ENCODE results near the gene ATF4.
"Not testable (repeated sequence)": the region's sequence is repeated elsewhere in the genome, so short reads cannot be mapped to it uniquely, and the experiment has no call there.

ATF4 gene

GRCh38 chr22:39503630-39504029, 16.7 kb upstream of the ATF4 start:
- Histone ChIP-seq H3K79me2 (ENCODE audit: low read length) (peaks cover 65% of the 10 kb centered on the region), H3K36me3 (replicated peaks; ENCODE audit: insufficient read depth, low read length) (peaks cover 23% of the 10 kb centered on the region), H3K4me3 (ENCODE audit: low read length) (peak overlapping the region; percentile 82), H3K27ac (ENCODE audit: low read length) (no peak overlapping the region), H3K9me2 (replicated peaks; ENCODE audit: insufficient read depth, low read length) (no peaks in the 10 kb centered on the region), H3F3A (ENCODE audit: insufficient read depth, low read length) (0 out of 2 replicates have a peak, but pooled peaks cover 2% of the 10 kb centered on the region), H3K9me3 (replicated peaks; ENCODE audit: insufficient read depth, low read length) (no peaks in the 10 kb centered on the region), H3K4me2 (ENCODE audit: low read depth, low read length) (peak overlapping the region; percentile 85), H3K27me3 (replicated peaks; ENCODE audit: insufficient read depth, low read length) (no peaks in the 10 kb centered on the region), H2AFZ (ENCODE audit: low read length) (no peak overlapping the region), H3K9ac (ENCODE audit: low read length) (peak overlapping the region; percentile 85; the same call in 1 of the 2 replicates), H3K4me1 (ENCODE audit: low read length) (peaks cover 14% of the 10 kb centered on the region; the same call in 1 of the 2 replicates), H4K20me1 (ENCODE audit: insufficient read depth, low read length) (no peaks in the 10 kb centered on the region)
- TF ChIP-seq EZH2phosphoT487 (IDR thresholded peaks at IDR 0.05; ENCODE audit: low read length) (no peak), CTCF (IDR thresholded peaks at IDR 0.05; ENCODE audit: low read length) (no peak), EZH2 (optimal IDR thresholded peaks at IDR 0.05; ENCODE audit: low read depth, low read length) (no peak)
- no peak for DNase-seq

GRCh38 chr22:39504071-39504470, 16.3 kb upstream of the ATF4 start:
- peaks cover 14% of the 10 kb centered on the region; the same call in 1 of the 2 replicates for H3K4me1 ChIP-seq (ENCODE audit: low read length)
- H3K27me3 ChIP-seq (replicated peaks; ENCODE audit: insufficient read depth, low read length) = no peaks in the 10 kb centered on the region
- H3K79me2 ChIP-seq (ENCODE audit: low read length) = peaks cover 70% of the 10 kb centered on the region
- no peaks in the 10 kb centered on the region for H4K20me1 ChIP-seq (ENCODE audit: insufficient read depth, low read length)
- peak overlapping the region; percentile 85; the same call in 1 of the 2 replicates for H3K9ac ChIP-seq (ENCODE audit: low read length)
- H3K9me3 ChIP-seq (replicated peaks; ENCODE audit: insufficient read depth, low read length) = no peaks in the 10 kb centered on the region
- H3K27ac ChIP-seq (ENCODE audit: low read length) = no peak overlapping the region
- no peak for DNase-seq
- H2AFZ ChIP-seq (ENCODE audit: low read length) = no peak overlapping the region
- H3K4me3 ChIP-seq (ENCODE audit: low read length) = no peak overlapping the region
- peak overlapping the region; percentile 85; the same call in 1 of the 2 replicates for H3K4me2 ChIP-seq (ENCODE audit: low read depth, low read length)
- peaks cover 23% of the 10 kb centered on the region for H3K36me3 ChIP-seq (replicated peaks; ENCODE audit: insufficient read depth, low read length)
- TF ChIP-seq CTCF (IDR thresholded peaks at IDR 0.05; ENCODE audit: low read length) = no peak
- TF ChIP-seq EZH2phosphoT487 (IDR thresholded peaks at IDR 0.05; ENCODE audit: low read length) = no peak
- TF ChIP-seq EZH2 (optimal IDR thresholded peaks at IDR 0.05; ENCODE audit: low read depth, low read length) = no peak
- no peaks in the 10 kb centered on the region for H3K9me2 ChIP-seq (replicated peaks; ENCODE audit: insufficient read depth, low read length)
- 0 out of 2 replicates have a peak, but pooled peaks cover 2% of the 10 kb centered on the region for H3F3A ChIP-seq (ENCODE audit: insufficient read depth, low read length)

- not testable (repeated sequence) for H3K27ac ChIP-seq (ENCODE audit: low read length); H2AFZ ChIP-seq (ENCODE audit: low read length); H3K4me1 ChIP-seq (ENCODE audit: low read length); DNase-seq; H3K9ac ChIP-seq (ENCODE audit: low read length); H4K20me1 ChIP-seq (ENCODE audit: insufficient read depth, low read length); H3K9me3 ChIP-seq (replicated peaks; ENCODE audit: insufficient read depth, low read length); H3K9me2 ChIP-seq (replicated peaks; ENCODE audit: insufficient read depth, low read length); H3F3A ChIP-seq (ENCODE audit: insufficient read depth, low read length); H3K4me2 ChIP-seq (ENCODE audit: low read depth, low read length); H3K4me3 ChIP-seq (ENCODE audit: low read length); H3K27me3 ChIP-seq (replicated peaks; ENCODE audit: insufficient read depth, low read length)
- Histone ChIP-seq H3K79me2 (ENCODE audit: low read length) (peaks cover 99% of the 10 kb centered on the region), H3K36me3 (replicated peaks; ENCODE audit: insufficient read depth, low read length) (peaks cover 23% of the 10 kb centered on the region)
Measured at GRCh38 chr22:39507021-39507420, 13.3 kb upstream of the ATF4 start.

- Histone ChIP-seq H3K79me2 (ENCODE audit: low read length) (peaks cover 93% of the 10 kb centered on the region), H4K20me1 (ENCODE audit: insufficient read depth, low read length) (no peaks in the 10 kb centered on the region), H3K36me3 (replicated peaks; ENCODE audit: insufficient read depth, low read length) (peaks cover 26% of the 10 kb centered on the region)
Measured at GRCh38 chr22:39508393-39508792, 12.0 kb upstream of the ATF4 start.

More at GRCh38 chr22:39508393-39508792, 12.0 kb upstream of the ATF4 start:
- Histone ChIP-seq H3K27ac (ENCODE audit: low read length) (no peak overlapping the region), H2AFZ (ENCODE audit: low read length) (no peak overlapping the region), H3K27me3 (replicated peaks; ENCODE audit: insufficient read depth, low read length) (no peaks in the 10 kb centered on the region), H3K9me3 (replicated peaks; ENCODE audit: insufficient read depth, low read length) (no peaks in the 10 kb centered on the region), H3K4me3 (ENCODE audit: low read length) (no peak overlapping the region), H3K9ac (ENCODE audit: low read length) (no peak overlapping the region), H3K4me2 (ENCODE audit: low read depth, low read length) (no peak overlapping the region), H3K9me2 (replicated peaks; ENCODE audit: insufficient read depth, low read length) (no peaks in the 10 kb centered on the region), H3K4me1 (ENCODE audit: low read length) (peaks cover 10% of the 10 kb centered on the region), H3F3A (ENCODE audit: insufficient read depth, low read length) (peaks cover 3% of the 10 kb centered on the region; the same call in 1 of the 2 replicates)
- DNase-seq = no peak
- TF ChIP-seq EZH2 (optimal IDR thresholded peaks at IDR 0.05; ENCODE audit: low read depth, low read length) (no peak), EZH2phosphoT487 (IDR thresholded peaks at IDR 0.05; ENCODE audit: low read length) (no peak), CTCF (IDR thresholded peaks at IDR 0.05; ENCODE audit: low read length) (no peak)

Data from MM.1S (cell line).